ENCODE data around the gene CLIP3.

DNA sequence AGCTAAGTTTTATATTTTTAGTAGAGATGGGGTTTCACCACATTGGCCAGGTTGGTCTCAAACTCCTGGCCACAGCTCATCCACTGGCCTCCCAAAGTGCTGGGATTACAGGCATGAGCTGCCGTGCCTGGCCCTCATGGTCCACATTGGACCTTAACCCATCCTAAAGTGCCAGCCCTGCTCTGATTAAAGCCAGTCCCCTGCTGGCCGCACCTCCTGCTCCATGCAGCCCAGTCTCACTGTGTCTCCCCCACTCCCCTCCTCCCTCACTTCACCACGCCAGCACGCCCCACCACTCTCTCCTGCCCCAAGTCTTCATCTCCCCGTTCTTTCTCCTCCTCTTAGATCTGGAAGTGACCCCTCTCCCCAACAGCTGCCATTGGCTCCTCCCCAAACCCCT is 54.4 kb downstream of the CLIP3 start:
- TF ChIP-seq EZH2phosphoT487 (IDR thresholded peaks at IDR 0.05; ENCODE audit: insufficient read depth, low read depth) (no peak), EZH2 (IDR thresholded peaks at IDR 0.05; ENCODE audit: insufficient read depth, poor library complexity, severe bottlenecking) (no peak)
